DOHH2 (cell line): Measurements from ENCODE around the gene RASAL2.

Experiments used
- H3F3A ChIP-seq: fragments of 200-600 bp; sonication (generic), shearing (Covaris generic); 2 replicates; pipeline ENCODE4 v1.6.0; 2016; ENCODE audit warnings: antibody characterized with exemption, mild to moderate bottlenecking; ENCODE audit not compliant: control insufficient read depth, insufficient read depth
- H3K27ac ChIP-seq: fragments of 200-600 bp; sonication (generic); 2 replicates; pipeline ENCODE4 v1.5.1; 2014; ENCODE audit warnings: low read depth, mild to moderate bottlenecking, low read length, moderate library complexity
- H3K27me3 ChIP-seq: fragments of 200-600 bp; sonication (generic); 2 replicates; pipeline ENCODE4 v1.6.1; 2014; ENCODE audit warnings: mild to moderate bottlenecking, low read length, mixed read lengths; ENCODE audit not compliant: control insufficient read depth
- H3K36me3 ChIP-seq: fragments of 200-600 bp; sonication (generic); 2 replicates; pipeline ENCODE4 v1.6.1; 2014; ENCODE audit warnings: mild to moderate bottlenecking, low read length, moderate library complexity, mixed read lengths; ENCODE audit not compliant: control insufficient read depth
- H3K4me1 ChIP-seq: fragments of 200-600 bp; sonication (generic); 2 replicates; pipeline ENCODE4 v1.6.1; 2014; ENCODE audit warnings: mild to moderate bottlenecking, low read length, mixed read lengths; ENCODE audit not compliant: control insufficient read depth
- H3K4me2 ChIP-seq: fragments of 200-600 bp; sonication (generic); 2 replicates; pipeline ENCODE4 v1.6.0; 2014; ENCODE audit warnings: mild to moderate bottlenecking, low read length, moderate library complexity
- H3K4me3 ChIP-seq: fragments of 200-600 bp; sonication (generic); 2 replicates; pipeline ENCODE4 v1.5.1; 2014; ENCODE audit warnings: mild to moderate bottlenecking, low read length, mixed read lengths
- H3K79me2 ChIP-seq: fragments of 200-600 bp; sonication (generic); 2 replicates; pipeline ENCODE4 v1.6.1; 2014; ENCODE audit warnings: mild to moderate bottlenecking, low read length, mixed read lengths; ENCODE audit not compliant: control insufficient read depth
- H3K9me2 ChIP-seq: fragments of 200-600 bp; sonication (generic); replicated peaks from 2 replicates; pipeline ENCODE4 v1.6.1; 2014; ENCODE audit warnings: mild to moderate bottlenecking, low read length, mixed read lengths; ENCODE audit not compliant: control insufficient read depth
- H3K9me3 ChIP-seq: fragments of 200-600 bp; sonication (generic); 2 replicates; pipeline ENCODE4 v1.6.1; 2014; ENCODE audit warnings: antibody characterized with exemption, low read length, mixed read lengths; ENCODE audit not compliant: control insufficient read depth, insufficient read depth
- H4K20me1 ChIP-seq: fragments of 200-600 bp; sonication (generic); 2 replicates; pipeline ENCODE4 v1.6.0; 2014; ENCODE audit warnings: low read depth, mild to moderate bottlenecking, antibody characterized with exemption, low read length, moderate library complexity; ENCODE audit not compliant: control insufficient read depth, insufficient read depth
- CTCF ChIP-seq: fragments of 200-600 bp; sonication (generic); IDR thresholded peaks from one replicate; pipeline ENCODE4 v1.5.1; 2014; ENCODE audit warnings: antibody characterized with exemption, mild to moderate bottlenecking, low read depth, low read length; ENCODE audit not compliant: poor library complexity, severe bottlenecking
- EZH2phosphoT487 ChIP-seq: fragments of 200-600 bp; sonication (generic); IDR thresholded peaks from 2 replicates; pipeline ENCODE4 v1.6.1; 2017; ENCODE audit warnings: borderline replicate concordance, mild to moderate bottlenecking, antibody characterized with exemption, low read length, moderate library complexity, mixed read lengths

RASAL2 gene

GRCh38 chr1:178496410-178497135 lies 402.7 kb downstream of the RASAL2 start, which contains the start of gene CLEC20A:
CLEC20A (minus strand) TSS chr1:178496964; CDS start chr1:178496939, 25 bp downstream.
- no peaks in the 10 kb centered on the region for H3K79me2 ChIP-seq
- no peaks in the 10 kb centered on the region for H3K4me1 ChIP-seq
- no peak within 1 kb of the TSS for H3K4me3 ChIP-seq
- H3K9me3 ChIP-seq = no peaks in the 10 kb centered on the region
- H3K9me2 ChIP-seq = no peaks in the 10 kb centered on the region
- no peak for TF ChIP-seq CTCF
- TF ChIP-seq EZH2phosphoT487 = no peak
- H3F3A ChIP-seq = no peaks in the 10 kb centered on the region
- H4K20me1 ChIP-seq = no peaks in the 10 kb centered on the region
- H3K4me2 ChIP-seq = no peak within 1 kb of the TSS
- H3K36me3 ChIP-seq = no peaks in the 10 kb centered on the region
- H3K27ac ChIP-seq = no peak within 1 kb of the TSS
- no peaks in the 10 kb centered on the region for H3K27me3 ChIP-seq

- H3K9me3 ChIP-seq = no peaks in the 10 kb centered on the region
- no peaks in the 10 kb centered on the region for H3K27me3 ChIP-seq
- H4K20me1 ChIP-seq = no peaks in the 10 kb centered on the region
- H3K27ac ChIP-seq = no peak overlapping the region
- H3K9me2 ChIP-seq = no peaks in the 10 kb centered on the region
- H3K4me3 ChIP-seq = no peak overlapping the region
- TF ChIP-seq CTCF (no peak), EZH2phosphoT487 (no peak)
- no peaks in the 10 kb centered on the region for H3K4me1 ChIP-seq
- no peak overlapping the region for H3K4me2 ChIP-seq
- H3F3A ChIP-seq = no peaks in the 10 kb centered on the region
- no peaks in the 10 kb centered on the region for H3K36me3 ChIP-seq
- no peaks in the 10 kb centered on the region for H3K79me2 ChIP-seq
Measured at GRCh38 chr1:178497903-178498478, 404.1 kb downstream of the RASAL2 start.

GRCh38 chr1:178498896-178499675 lies 405.2 kb downstream of the RASAL2 start:
- no peaks in the 10 kb centered on the region for H4K20me1 ChIP-seq
- no peaks in the 10 kb centered on the region for H3K9me2 ChIP-seq
- H3K27me3 ChIP-seq = no peaks in the 10 kb centered on the region; the same call in 1 of the 2 replicates
- TF ChIP-seq CTCF = no peak
- TF ChIP-seq EZH2phosphoT487 = no peak
- no peak overlapping the region for H3K27ac ChIP-seq
- H3K4me2 ChIP-seq = no peak overlapping the region
- H3K4me3 ChIP-seq = no peak overlapping the region
- no peaks in the 10 kb centered on the region for H3K9me3 ChIP-seq
- H3K36me3 ChIP-seq = no peaks in the 10 kb centered on the region
- no peaks in the 10 kb centered on the region for H3F3A ChIP-seq
- no peaks in the 10 kb centered on the region for H3K79me2 ChIP-seq
- no peaks in the 10 kb centered on the region for H3K4me1 ChIP-seq
